SK-N-SH (cell line): ENCODE data around the gene ACAP1. TPM values are rescaled to one million over a fixed set of nuclear protein-coding genes. Genes with fewer than 3 reads are reported as not detected.

Source experiments
- CTCF ChIA-PET: fragments of 300-600, 350-600 bp; formaldehyde crosslinking; extraction: SDS; loops from one replicate; lab custom pipeline; 2021; lab: Yijun Ruan, JAX
- POLR2A ChIA-PET: fragments of 350-600 bp; sonication (Branson Sonifier 250); formaldehyde crosslinking; extraction: SDS; loops from one replicate; lab custom pipeline; 2020; ENCODE audit warnings: antibody characterized with exemption, inconsistent platforms; lab: Yijun Ruan, JAX
- DNase-seq: peaks from one replicate; pipeline ENCODE4 v3.0.0; 2012
- H2AFZ ChIP-seq: fragments of 200-600 bp; sonication (generic); 2 replicates; pipeline ENCODE4 v1.8.1; 2016; ENCODE audit warnings: antibody characterized with exemption, mild to moderate bottlenecking, low read depth
- H3F3A ChIP-seq: fragments of 200-600 bp; sonication (generic); replicated peaks from 2 replicates; pipeline ENCODE3; 2016; ENCODE audit warnings: antibody characterized with exemption, mild to moderate bottlenecking; ENCODE audit not compliant: insufficient read depth
- H3K27ac ChIP-seq, 2 experiments: fragments of 200-500 bp in 1 of 2; fragments of 200-600 bp in 1 of 2; sonication (Bioruptor generic) in 1 of 2; sonication (generic), shearing (Covaris generic) in 1 of 2; 2 replicates each; pipeline versions ENCODE4 v1.5.1 to v1.6.1; 2014 to 2016; ENCODE audit warnings: low read depth in 2 of 2, inconsistent platforms in 1 of 2, low read length in 1 of 2, mild to moderate bottlenecking in 1 of 2, mixed read lengths in 1 of 2
- H3K27me3 ChIP-seq: fragments of 200-600 bp; sonication (generic), shearing (Covaris generic); 2 replicates; pipeline ENCODE4 v1.6.1; 2016; ENCODE audit warnings: mixed run types; ENCODE audit not compliant: insufficient read depth
- H3K36me3 ChIP-seq, 2 experiments: fragments of 200-500 bp in 1 of 2; fragments of 200-600 bp in 1 of 2; sonication (Bioruptor generic) in 1 of 2; sonication (generic) in 1 of 2; replicated peaks in 1 of 2; 2 replicates each; pipeline versions ENCODE3 to v1.5.1; 2014 to 2016; ENCODE audit warnings: low read length in 1 of 2, mild to moderate bottlenecking in 1 of 2; ENCODE audit not compliant: insufficient read depth in 2 of 2, control insufficient read depth in 1 of 2
- H3K4me1 ChIP-seq, 2 experiments: fragments of 200-500 bp in 1 of 2; fragments of 200-600 bp in 1 of 2; sonication (Bioruptor generic) in 1 of 2; sonication (generic), shearing (Covaris generic) in 1 of 2; 2 replicates each; pipeline versions ENCODE4 v1.5.1 to v1.6.1; 2014 to 2016; ENCODE audit warnings: low read depth in 1 of 2, low read length in 1 of 2, mixed run types in 1 of 2; ENCODE audit not compliant: insufficient read depth in 2 of 2, control insufficient read depth in 1 of 2
- H3K4me2 ChIP-seq: fragments of 200-600 bp; sonication (generic), shearing (Covaris generic); 2 replicates; pipeline ENCODE4 v1.6.1; 2017; ENCODE audit warnings: mixed run types
- H3K4me3 ChIP-seq, 2 experiments: fragments of 200-500 bp in 1 of 2; fragments of 200-600 bp in 1 of 2; sonication (Bioruptor generic) in 1 of 2; sonication (generic), shearing (Covaris generic) in 1 of 2; 2 replicates each; pipeline versions ENCODE4 v1.5.1 to v1.8.1; 2014 to 2016; ENCODE audit warnings: low read depth in 2 of 2, inconsistent platforms in 1 of 2, low read length in 1 of 2, mild to moderate bottlenecking in 1 of 2, mixed read lengths in 1 of 2, moderate library complexity in 1 of 2
- H3K79me2 ChIP-seq: fragments of 200-600 bp; sonication (generic); 2 replicates; pipeline ENCODE4 v1.8.1; 2017; ENCODE audit warnings: mild to moderate bottlenecking; ENCODE audit not compliant: insufficient read depth
- H3K9ac ChIP-seq: fragments of 200-600 bp; sonication (generic); 2 replicates; pipeline ENCODE4 v1.6.1; 2017; ENCODE audit warnings: mixed run types
- H3K9me2 ChIP-seq: fragments of 200-600 bp; sonication (generic); 2 replicates; pipeline ENCODE4 v1.6.1; 2017; ENCODE audit warnings: mixed run types
- H3K9me3 ChIP-seq: fragments of 200-600 bp; sonication (generic); 2 replicates; pipeline ENCODE4 v1.6.1; 2017; ENCODE audit warnings: mixed run types, mild to moderate bottlenecking, moderate library complexity
- H4K20me1 ChIP-seq: fragments of 200-600 bp; sonication (generic); 2 replicates; pipeline ENCODE4 v1.6.1; 2017; ENCODE audit warnings: mild to moderate bottlenecking, mixed run types; ENCODE audit not compliant: insufficient read depth
- CHD2 ChIP-seq: fragments of 150-350 bp; IDR thresholded peaks from 2 replicates; pipeline ENCODE4 v1.6.1; 2018; ENCODE audit warnings: low read length; ENCODE audit not compliant: partially characterized antibody
- EZH2phosphoT487 ChIP-seq: fragments of 200-600 bp; sonication (generic); IDR thresholded peaks from 2 replicates; pipeline ENCODE4 v1.6.1; 2017; ENCODE audit warnings: low read depth, mixed run types, mild to moderate bottlenecking, antibody characterized with exemption, moderate library complexity, borderline replicate concordance
- FOSL2 ChIP-seq: IDR thresholded peaks from 2 replicates; pipeline ENCODE4 v1.4.0; 2012; ENCODE audit warnings: low read depth, mild to moderate bottlenecking, moderate library complexity, borderline replicate concordance
- MAX ChIP-seq: IDR thresholded peaks from 2 replicates; pipeline ENCODE4 v1.4.0; 2012; ENCODE audit warnings: low read depth
- NFIC ChIP-seq: IDR thresholded peaks from 2 replicates; pipeline ENCODE4 v1.4.0; 2012; ENCODE audit warnings: borderline replicate concordance
- NRF1 ChIP-seq: IDR thresholded peaks from 2 replicates; pipeline ENCODE4 v1.6.1; 2012; ENCODE audit warnings: low read depth, mild to moderate bottlenecking, low read length
- REST ChIP-seq: IDR thresholded peaks from 2 replicates; pipeline ENCODE4 v1.6.1; 2012; ENCODE audit warnings: mild to moderate bottlenecking, low read depth, low read length, moderate library complexity
- SIN3A ChIP-seq: IDR thresholded peaks from 2 replicates; pipeline ENCODE4 v1.6.1; 2012; ENCODE audit warnings: low read depth, mild to moderate bottlenecking, low read length, moderate library complexity, borderline replicate concordance
- TAF1 ChIP-seq: IDR thresholded peaks from 2 replicates; pipeline ENCODE4 v1.6.1; 2012; ENCODE audit warnings: low read depth, mild to moderate bottlenecking, low read length, moderate library complexity, borderline replicate concordance
- TCF12 ChIP-seq: IDR thresholded peaks from 2 replicates; pipeline ENCODE4 v1.4.0; 2012
- TEAD4 ChIP-seq: IDR thresholded peaks from 2 replicates; pipeline ENCODE4 v1.4.0; 2012; ENCODE audit warnings: mild to moderate bottlenecking, borderline replicate concordance; ENCODE audit not compliant: insufficient read depth
- YY1 ChIP-seq: IDR thresholded peaks from 2 replicates; pipeline ENCODE4 v1.4.0; 2012; ENCODE audit warnings: low read depth, mild to moderate bottlenecking
- WGBS: methylation state at CpG from one replicate; pipeline ENCODE4 v1.1.6; 2017; ENCODE audit warnings: low lambda C conversion rate; 5-methylcytosine and 5-hydroxymethylcytosine counted together
- polyA plus RNA-seq, 3 experiments: library from polyadenylated mRNA; depleted of rRNA; stranded (reverse); fragments of >200 nt; gene quantifications; 2 replicates each; pipeline ENCODE4 v1.2.3, GENCODE V29; 2012
- TF ChIP-seq, protein P1 (sequence below): IDR thresholded peaks from 2 replicates; pipeline ENCODE4 v1.4.0; 2012; ENCODE audit warnings: low read depth, borderline replicate concordance

ACAP1 gene
- polyA plus RNA-seq, 1 of the 3 experiments (the other 2 are of a cell fraction): 0.71 TPM

DNA sequence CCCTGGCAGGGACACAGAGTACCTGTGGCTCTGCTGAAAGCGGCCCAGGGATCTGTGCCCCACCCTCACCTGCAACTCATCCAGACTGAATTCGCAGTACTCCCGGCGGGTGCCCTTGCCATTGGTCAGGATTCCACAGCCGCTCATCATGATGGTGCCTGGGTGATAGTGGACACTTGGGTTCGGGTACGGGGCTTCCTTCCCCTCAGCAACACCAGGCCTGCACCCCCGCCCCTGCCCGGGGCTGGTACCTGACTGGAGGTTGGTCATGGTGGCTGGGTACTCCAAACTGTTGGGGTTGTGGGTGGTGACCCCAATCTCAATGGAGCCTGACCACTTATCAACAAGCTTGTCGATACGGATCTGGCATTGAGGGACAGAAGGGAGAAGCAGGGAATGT lies 10.1 kb upstream of the ACAP1 start:
- Histone ChIP-seq H3K9ac (no peak overlapping the region), H3K9me2 (no peaks in the 10 kb centered on the region), H4K20me1 (no peaks in the 10 kb centered on the region), H3K4me3 (no peak overlapping the region), H3K9me3 (no peaks in the 10 kb centered on the region), H3K79me2 (peaks cover 17% of the 10 kb centered on the region; the same call in 1 of the 2 replicates), H3K27ac (no peak overlapping the region), H3K4me1 (peaks cover 3 to 13% of the 10 kb centered on the region in 2 experiments; a peak in 2 of 4 replicates), H3K27me3 (no peaks in the 10 kb centered on the region), H2AFZ (no peak overlapping the region)
- no peak for TF ChIP-seq FOSL2
- TF ChIP-seq MAX: no peak
- TF ChIP-seq TEAD4: no peak
- TF ChIP-seq, protein P1, sequence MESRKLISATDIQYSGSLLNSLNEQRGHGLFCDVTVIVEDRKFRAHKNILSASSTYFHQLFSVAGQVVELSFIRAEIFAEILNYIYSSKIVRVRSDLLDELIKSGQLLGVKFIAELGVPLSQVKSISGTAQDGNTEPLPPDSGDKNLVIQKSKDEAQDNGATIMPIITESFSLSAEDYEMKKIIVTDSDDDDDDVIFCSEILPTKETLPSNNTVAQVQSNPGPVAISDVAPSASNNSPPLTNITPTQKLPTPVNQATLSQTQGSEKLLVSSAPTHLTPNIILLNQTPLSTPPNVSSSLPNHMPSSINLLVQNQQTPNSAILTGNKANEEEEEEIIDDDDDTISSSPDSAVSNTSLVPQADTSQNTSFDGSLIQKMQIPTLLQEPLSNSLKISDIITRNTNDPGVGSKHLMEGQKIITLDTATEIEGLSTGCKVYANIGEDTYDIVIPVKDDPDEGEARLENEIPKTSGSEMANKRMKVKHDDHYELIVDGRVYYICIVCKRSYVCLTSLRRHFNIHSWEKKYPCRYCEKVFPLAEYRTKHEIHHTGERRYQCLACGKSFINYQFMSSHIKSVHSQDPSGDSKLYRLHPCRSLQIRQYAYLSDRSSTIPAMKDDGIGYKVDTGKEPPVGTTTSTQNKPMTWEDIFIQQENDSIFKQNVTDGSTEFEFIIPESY: no peak
- no peak for TF ChIP-seq CHD2
- no peak for TF ChIP-seq SIN3A
- TF ChIP-seq EZH2phosphoT487: no peak
- no peak for TF ChIP-seq YY1
- no peak for TF ChIP-seq NFIC
- no peak for TF ChIP-seq REST
- no peak for TF ChIP-seq TAF1
- TF ChIP-seq TCF12: no peak
- no peak for TF ChIP-seq NRF1
- TF ChIP-seq, all 33 proteins: peak for 0
- WGBS: 98% methylated on average over 7 of the region's 11 CpGs
- CTCF ChIA-PET: interaction anchor here (0.9 to 8.4 kb wide), 5 partner anchors 13 to 64 kb away, joined by 3 to 55 read pairs (median 4); no protein-coding TSS in a partner anchor
- no peak overlapping the region for H3K4me2 ChIP-seq
- H3K36me3 ChIP-seq: peaks cover 5 to 49% of the 10 kb centered on the region in 2 experiments
- POLR2A ChIA-PET: no interaction called here
- no peak for DNase-seq
- H3F3A ChIP-seq: no peaks in the 10 kb centered on the region
